Smooth muscle cell (in vitro differentiated cells): ENCODE measurements around the gene MYB. TPM values are rescaled to one million over a fixed set of nuclear protein-coding genes. Genes with fewer than 3 reads are reported as not detected.

ENCODE experiments used
- DNase-seq: peaks from one replicate; lab custom pipeline; 2025; ENCODE audit not compliant: unreplicated experiment; lab: John Stamatoyannopoulos, UW
- H2AFZ ChIP-seq: fragments of 200-600 bp; sonication (generic); 2 replicates; pipeline ENCODE4 v1.6.0; 2016; ENCODE audit warnings: antibody characterized with exemption, low read depth, mild to moderate bottlenecking
- H3F3A ChIP-seq: fragments of 200-600 bp; sonication (generic); 2 replicates; pipeline ENCODE4 v1.6.0; 2017; ENCODE audit warnings: antibody characterized with exemption, low read depth
- H3K27ac ChIP-seq: fragments of 200-600 bp; sonication (generic); 2 replicates; pipeline ENCODE4 v1.5.1; 2016; ENCODE audit warnings: low read depth, mild to moderate bottlenecking
- H3K27me3 ChIP-seq: fragments of 200-600 bp; sonication (generic); 2 replicates; pipeline ENCODE4 v1.6.1; 2016; ENCODE audit warnings: low read depth, mild to moderate bottlenecking
- H3K36me3 ChIP-seq: fragments of 200-600 bp; sonication (generic); 2 replicates; pipeline ENCODE4 v1.5.1; 2016; ENCODE audit warnings: low read depth
- H3K4me1 ChIP-seq: fragments of 200-600 bp; sonication (generic); 2 replicates; pipeline ENCODE4 v1.5.1; 2016; ENCODE audit warnings: low read depth
- H3K4me2 ChIP-seq: fragments of 200-600 bp; sonication (generic); 2 replicates; pipeline ENCODE4 v1.6.0; 2016; ENCODE audit warnings: mild to moderate bottlenecking
- H3K4me3 ChIP-seq: fragments of 200-600 bp; sonication (generic); 2 replicates; pipeline ENCODE4 v1.5.1; 2016; ENCODE audit warnings: mild to moderate bottlenecking
- H3K79me2 ChIP-seq: fragments of 200-600 bp; sonication (generic); 2 replicates; pipeline ENCODE4 v1.6.0; 2016; ENCODE audit warnings: low read depth, mild to moderate bottlenecking
- H3K9ac ChIP-seq: fragments of 200-600 bp; sonication (generic); 2 replicates; pipeline ENCODE4 v1.6.0; 2016; ENCODE audit warnings: low read depth
- H3K9me3 ChIP-seq: fragments of 200-600 bp; sonication (generic); replicated peaks from 2 replicates; pipeline ENCODE4 v1.5.1; 2016; ENCODE audit warnings: low read depth
- H4K20me1 ChIP-seq: fragments of 200-600 bp; sonication (generic); 2 replicates; pipeline ENCODE4 v1.6.0; 2016; ENCODE audit warnings: low read depth
- CTCF ChIP-seq: fragments of 200-600 bp; sonication (generic); IDR thresholded peaks from 2 replicates; pipeline ENCODE4 v1.5.1; 2017; ENCODE audit warnings: borderline replicate concordance, mild to moderate bottlenecking, antibody characterized with exemption; ENCODE audit not compliant: insufficient read depth, poor library complexity, severe bottlenecking
- WGBS: methylation state at CpG from one replicate; pipeline ENCODE4 v1.1.7; 2016; ENCODE audit warnings: low lambda C conversion rate; 5-methylcytosine and 5-hydroxymethylcytosine counted together
- polyA plus RNA-seq: library from polyadenylated mRNA; unstranded; fragments of >200 nt; fragmentation: Nextera tagmentation; extraction: Ambion mirVana; gene quantifications from 2 replicates; pipeline ENCODE4 v1.2.1, GENCODE V29; 2016
- total RNA-seq: library from RNA; depleted of rRNA; stranded (reverse); fragments of >200 nt; gene quantifications from 2 replicates; pipeline ENCODE4 v1.2.3, GENCODE V29; 2014

The MYB gene
- total and polyA plus RNA-seq, 2 experiments from 2014 or later = 0.25 to 1.2 TPM

GRCh38 chr6:135173242-135173988, 7.7 kb upstream of the MYB start:
- H3K4me1 ChIP-seq = no peaks in the 10 kb centered on the region
- H3K4me2 ChIP-seq = no peak overlapping the region
- H3K4me3 ChIP-seq = no peak overlapping the region
- no peaks in the 10 kb centered on the region for H3K79me2 ChIP-seq
- no peaks in the 10 kb centered on the region for H3K9me3 ChIP-seq
- H2AFZ ChIP-seq = no peak overlapping the region
- H3K27me3 ChIP-seq = peaks cover 11% of the 10 kb centered on the region
- WGBS = 91% methylated on average over 3 of the region's 3 CpGs
- no peak overlapping the region for H3K9ac ChIP-seq
- no peak for TF ChIP-seq CTCF
- no peaks in the 10 kb centered on the region for H4K20me1 ChIP-seq
- no peaks in the 10 kb centered on the region for H3F3A ChIP-seq
- DNase-seq = no peak
- H3K36me3 ChIP-seq = no peaks in the 10 kb centered on the region
- no peak overlapping the region for H3K27ac ChIP-seq

- H3F3A ChIP-seq = no peaks in the 10 kb centered on the region
- H2AFZ ChIP-seq = no peak overlapping the region
- H3K4me1 ChIP-seq = no peaks in the 10 kb centered on the region
- no peak overlapping the region for H3K4me2 ChIP-seq
- peaks cover 18% of the 10 kb centered on the region for H3K27me3 ChIP-seq
- no peak for TF ChIP-seq CTCF
- no peaks in the 10 kb centered on the region for H3K9me3 ChIP-seq
- no peak for DNase-seq
- no peak overlapping the region for H3K4me3 ChIP-seq
- H3K36me3 ChIP-seq = no peaks in the 10 kb centered on the region
- H3K79me2 ChIP-seq = no peaks in the 10 kb centered on the region
- no peak overlapping the region for H3K27ac ChIP-seq
- H4K20me1 ChIP-seq = no peaks in the 10 kb centered on the region
- H3K9ac ChIP-seq = no peak overlapping the region
These were observed 7.1 kb upstream of the MYB start for GRCh38 chr6:135173989-135174484.

GRCh38 chr6:135176058-135176457, 5.0 kb upstream of the MYB start:
- no peaks in the 10 kb centered on the region for H3K79me2 ChIP-seq
- H3K27ac ChIP-seq = no peak overlapping the region
- no peak overlapping the region for H3K9ac ChIP-seq
- H3K36me3 ChIP-seq = no peaks in the 10 kb centered on the region
- no peaks in the 10 kb centered on the region for H3K4me1 ChIP-seq
- H3K4me2 ChIP-seq = no peak overlapping the region
- no peak for TF ChIP-seq CTCF
- no peak overlapping the region for H2AFZ ChIP-seq
- no peaks in the 10 kb centered on the region for H3K9me3 ChIP-seq
- DNase-seq = no peak
- no peaks in the 10 kb centered on the region for H4K20me1 ChIP-seq
- H3F3A ChIP-seq = no peaks in the 10 kb centered on the region
- peaks cover 35% of the 10 kb centered on the region for H3K27me3 ChIP-seq
- no peak overlapping the region for H3K4me3 ChIP-seq

- no peak for TF ChIP-seq CTCF
- Histone ChIP-seq H3K27ac (no peak overlapping the region), H4K20me1 (no peaks in the 10 kb centered on the region), H3K4me1 (no peaks in the 10 kb centered on the region), H3F3A (no peaks in the 10 kb centered on the region), H3K9me3 (no peaks in the 10 kb centered on the region), H3K36me3 (no peaks in the 10 kb centered on the region), H3K4me2 (no peak overlapping the region), H3K4me3 (no peak overlapping the region), H3K79me2 (no peaks in the 10 kb centered on the region), H3K27me3 (peaks cover 35% of the 10 kb centered on the region), H3K9ac (no peak overlapping the region), H2AFZ (no peak overlapping the region)
- 87% methylated on average over 6 of the region's 6 CpGs for WGBS
- no peak for DNase-seq
These were observed 4.6 kb upstream of the MYB start for GRCh38 chr6:135176464-135176863.
